Activated CD8-positive, alpha-beta T cell treated with anti-CD3 and anti-CD28 coated beads for 36 hours (primary cell): ENCODE data around the gene GRM3. TPM values are rescaled to one million over a fixed set of nuclear protein-coding genes. Genes with fewer than 3 reads are reported as not detected.

Experiments used
- ATAC-seq: fragments of 200-7000 bp; cut with Tn5 transposase; one replicate; pipeline ENCODE4 v1.10.0; 2021; ENCODE audit warnings: mild to moderate bottlenecking, moderate library complexity
- CTCF ChIA-PET: fragments of 350-600 bp; sonication (Branson Sonifier 250); formaldehyde crosslinking; loops from one replicate; lab custom pipeline; 2021; ENCODE audit warnings: antibody characterized with exemption; lab: Charles Lee
- POLR2A ChIA-PET: fragments of 350-600 bp; sonication (Branson Sonifier 250); formaldehyde crosslinking; loops from one replicate; lab custom pipeline; 2021; ENCODE audit warnings: antibody characterized with exemption; lab: Charles Lee
- DNase-seq: peaks from one replicate; pipeline ENCODE4 v3.0.0-alpha.2; 2020
- H3K27ac Mint-ChIP-seq: one replicate; pipeline ENCODE4 v1.8.0; 2021; ENCODE audit warnings: mild to moderate bottlenecking, mixed read lengths
- H3K27me3 Mint-ChIP-seq: one replicate; pipeline ENCODE4 v1.8.0; 2021; ENCODE audit warnings: mixed read lengths
- H3K36me3 Mint-ChIP-seq: one replicate; pipeline ENCODE4 v1.8.0; 2021; ENCODE audit warnings: low read depth, mixed read lengths
- H3K4me1 Mint-ChIP-seq: one replicate; pipeline ENCODE4 v1.8.0; 2021; ENCODE audit warnings: low read depth, mixed read lengths
- H3K4me3 Mint-ChIP-seq: one replicate; pipeline ENCODE4 v1.8.0; 2021; ENCODE audit warnings: mild to moderate bottlenecking, moderate library complexity, mixed read lengths
- H3K9me3 Mint-ChIP-seq: one replicate; pipeline ENCODE4 v1.8.0; 2021; ENCODE audit warnings: mixed read lengths
- intact Hi-C: fragments of 100-400 bp; cut with micrococcal nuclease; formaldehyde crosslinking; loops from one replicate; pipeline ENCODE4 v1.10.0; 2022
- total RNA-seq, 2 experiments: library from RNA; stranded (reverse); gene quantifications; one replicate each; pipeline ENCODE4 v1.2.3, GENCODE V29; 2021
- TF ChIP-seq, protein P1 (sequence below): fragments of 200-600 bp; IDR thresholded peaks from one replicate; pipeline ENCODE4 v1.8.0; 2022; ENCODE audit warnings: antibody characterized with exemption, mild to moderate bottlenecking

The GRM3 gene
- total RNA-seq, 2 experiments from 2014 or later = not detected

DNA sequence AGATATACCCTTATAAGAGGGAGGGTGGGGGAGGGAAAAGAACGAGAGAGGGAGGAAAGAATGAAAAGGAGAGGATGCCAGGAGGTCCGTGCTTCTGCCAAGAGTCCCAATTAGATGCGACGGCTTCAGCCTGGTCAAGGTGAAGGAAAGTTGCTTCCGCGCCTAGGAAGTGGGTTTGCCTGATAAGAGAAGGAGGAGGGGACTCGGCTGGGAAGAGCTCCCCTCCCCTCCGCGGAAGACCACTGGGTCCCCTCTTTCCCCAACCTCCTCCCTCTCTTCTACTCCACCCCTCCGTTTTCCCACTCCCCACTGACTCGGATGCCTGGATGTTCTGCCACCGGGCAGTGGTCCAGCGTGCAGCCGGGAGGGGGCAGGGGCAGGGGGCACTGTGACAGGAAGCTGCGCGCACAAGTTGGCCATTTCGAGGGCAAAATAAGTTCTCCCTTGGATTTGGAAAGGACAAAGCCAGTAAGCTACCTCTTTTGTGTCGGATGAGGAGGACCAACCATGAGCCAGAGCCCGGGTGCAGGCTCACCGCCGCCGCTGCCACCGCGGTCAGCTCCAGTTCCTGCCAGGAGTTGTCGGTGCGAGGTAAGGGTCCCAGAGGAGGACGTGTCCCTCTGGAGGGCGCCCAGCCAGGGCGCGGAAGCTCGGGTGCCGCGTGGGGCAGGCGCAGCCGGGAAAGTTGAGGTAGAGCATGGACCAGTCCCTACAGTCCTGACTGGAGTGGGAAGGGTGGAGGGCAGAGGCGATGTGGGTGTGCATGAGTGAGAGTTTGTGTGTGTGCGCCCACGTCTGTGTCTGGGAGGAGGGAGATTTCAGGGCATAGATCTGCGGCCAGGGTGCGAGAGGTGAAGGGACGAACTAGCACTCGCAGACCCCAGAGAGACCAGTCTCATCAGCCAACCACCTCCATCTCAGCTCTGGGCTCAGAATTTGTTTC is 844 bp downstream of the GRM3 start:
- POLR2A ChIA-PET = interaction anchor here (0.6 kb wide), 1 partner anchor 139 kb away, joined by 3 read pairs; no protein-coding TSS in a partner anchor

DNA sequence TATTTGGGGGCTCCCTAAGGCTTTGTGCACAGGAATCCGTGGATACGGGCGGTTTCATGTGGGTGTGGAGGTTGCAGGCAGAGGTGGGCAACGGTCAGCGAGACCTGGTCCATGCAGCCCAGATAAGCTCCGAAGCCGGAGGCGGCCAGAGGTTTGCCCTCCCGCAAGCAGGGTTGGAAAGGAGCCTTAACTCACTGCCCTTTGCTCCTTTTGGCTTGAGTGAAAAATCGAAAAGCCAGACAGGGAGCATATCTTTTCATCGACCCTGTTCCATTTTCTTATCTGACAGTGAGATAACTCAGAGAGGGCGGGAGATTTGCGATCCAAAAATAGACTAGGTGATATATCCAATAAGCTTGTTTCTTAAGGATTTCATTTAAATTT is 1.5 kb downstream of the GRM3 start:
- H3K36me3 Mint-ChIP-seq = no peaks in the 10 kb centered on the region
- no peak overlapping the region for H3K4me3 Mint-ChIP-seq
- peaks cover 19% of the 10 kb centered on the region for H3K27me3 Mint-ChIP-seq
- no peaks in the 10 kb centered on the region for H3K9me3 Mint-ChIP-seq
- POLR2A ChIA-PET = no interaction called here
- TF ChIP-seq, protein P1, sequence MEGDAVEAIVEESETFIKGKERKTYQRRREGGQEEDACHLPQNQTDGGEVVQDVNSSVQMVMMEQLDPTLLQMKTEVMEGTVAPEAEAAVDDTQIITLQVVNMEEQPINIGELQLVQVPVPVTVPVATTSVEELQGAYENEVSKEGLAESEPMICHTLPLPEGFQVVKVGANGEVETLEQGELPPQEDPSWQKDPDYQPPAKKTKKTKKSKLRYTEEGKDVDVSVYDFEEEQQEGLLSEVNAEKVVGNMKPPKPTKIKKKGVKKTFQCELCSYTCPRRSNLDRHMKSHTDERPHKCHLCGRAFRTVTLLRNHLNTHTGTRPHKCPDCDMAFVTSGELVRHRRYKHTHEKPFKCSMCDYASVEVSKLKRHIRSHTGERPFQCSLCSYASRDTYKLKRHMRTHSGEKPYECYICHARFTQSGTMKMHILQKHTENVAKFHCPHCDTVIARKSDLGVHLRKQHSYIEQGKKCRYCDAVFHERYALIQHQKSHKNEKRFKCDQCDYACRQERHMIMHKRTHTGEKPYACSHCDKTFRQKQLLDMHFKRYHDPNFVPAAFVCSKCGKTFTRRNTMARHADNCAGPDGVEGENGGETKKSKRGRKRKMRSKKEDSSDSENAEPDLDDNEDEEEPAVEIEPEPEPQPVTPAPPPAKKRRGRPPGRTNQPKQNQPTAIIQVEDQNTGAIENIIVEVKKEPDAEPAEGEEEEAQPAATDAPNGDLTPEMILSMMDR = no peak
- DNase-seq (no peak), ATAC-seq (no peak)
- CTCF ChIA-PET = no interaction called here
- intact Hi-C loops = no loop called here
- H3K27ac Mint-ChIP-seq = no peak overlapping the region
- H3K4me1 Mint-ChIP-seq = no peaks in the 10 kb centered on the region

More for the DNA sequence above, 844 bp downstream of the GRM3 start:
- intact Hi-C loops = no loop called here
- ATAC-seq (no peak), DNase-seq (no peak)
- H3K36me3 Mint-ChIP-seq = no peaks in the 10 kb centered on the region
- peaks cover 19% of the 10 kb centered on the region for H3K27me3 Mint-ChIP-seq
- H3K27ac Mint-ChIP-seq = no peak overlapping the region
- TF ChIP-seq, protein P1 = no peak
- H3K4me1 Mint-ChIP-seq = no peaks in the 10 kb centered on the region
- H3K4me3 Mint-ChIP-seq = no peak overlapping the region
- CTCF ChIA-PET = no interaction called here
- H3K9me3 Mint-ChIP-seq = no peaks in the 10 kb centered on the region

DNA sequence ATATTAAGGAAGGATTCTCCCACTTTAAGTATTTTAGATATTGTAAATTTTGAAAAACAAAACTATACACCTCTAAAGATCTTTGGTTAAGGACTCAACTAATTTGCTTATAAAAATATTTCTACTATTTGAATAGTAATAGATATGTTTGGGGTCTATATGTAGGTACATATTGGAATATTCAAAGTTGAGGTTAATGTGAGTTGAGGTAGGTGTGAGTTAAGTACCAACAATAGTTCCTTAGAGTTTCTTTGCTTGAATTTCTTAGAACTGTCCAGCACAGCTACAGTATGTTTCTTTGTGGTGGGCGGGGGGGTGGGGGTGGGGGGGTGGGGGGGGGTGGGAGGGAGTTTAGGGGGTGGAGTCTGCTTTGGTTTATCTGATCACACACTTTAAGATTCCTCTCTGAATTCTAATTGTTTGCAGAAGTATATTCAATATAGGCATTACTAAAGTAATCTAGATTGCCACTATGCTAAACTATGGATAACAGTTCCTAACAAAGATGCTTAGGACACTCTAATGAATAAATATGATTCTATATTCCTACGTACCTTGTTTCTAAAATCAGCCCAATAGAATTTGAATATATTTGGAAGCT is 2.1 kb downstream of the GRM3 start:
- Mint-ChIP-seq H3K27me3 (peaks cover 19% of the 10 kb centered on the region), H3K36me3 (no peaks in the 10 kb centered on the region), H3K4me3 (no peak overlapping the region), H3K9me3 (no peaks in the 10 kb centered on the region), H3K4me1 (no peaks in the 10 kb centered on the region), H3K27ac (no peak overlapping the region)
- DNase-seq (no peak), ATAC-seq (no peak)
- CTCF ChIA-PET = no interaction called here
- POLR2A ChIA-PET = no interaction called here
- intact Hi-C loops = no loop called here
- TF ChIP-seq, protein P1 = no peak

- no peak for DNase-seq
- Mint-ChIP-seq H3K27ac (no peak overlapping the region), H3K36me3 (no peaks in the 10 kb centered on the region), H3K4me3 (no peak overlapping the region), H3K9me3 (peaks cover 1% of the 10 kb centered on the region), H3K27me3 (peaks cover 12% of the 10 kb centered on the region), H3K4me1 (no peaks in the 10 kb centered on the region)
- intact Hi-C loops = no loop called here
- ChIA-PET POLR2A (no interaction called here), CTCF (no interaction called here)
- no peak for ATAC-seq
- TF ChIP-seq, protein P1 = no peak
Observed at GRCh38 chr7:86647385-86648094, 3.8 kb downstream of the GRM3 start.
